Transverse colon (tissue), 4 donors: ENCODE measurements around the gene PPIG.
"Not testable (repeated sequence)": the region's sequence is repeated elsewhere in the genome, so short reads cannot be mapped to it uniquely, and the experiment has no call there.

ENCODE experiments used
- CTCF ChIP-seq, 5 experiments: fragments of 200-600 bp in 3 of 5; fragments of 450-650 bp in 2 of 5; sonication (generic) in 3 of 5; IDR thresholded peaks; 1 replicate in 2 of 5; 2 replicates in 3 of 5; pipeline ENCODE4 v1.5.1; 2016 to 2017; ENCODE audit warnings: antibody characterized with exemption in 5 of 5, inconsistent platforms in 3 of 5, mild to moderate bottlenecking in 2 of 5, moderate library complexity in 1 of 5
- POLR2A ChIP-seq: fragments of 450-650 bp; IDR thresholded peaks from one replicate; pipeline ENCODE4 v1.6.1; 2016; ENCODE audit warnings: antibody characterized with exemption, mild to moderate bottlenecking, moderate library complexity
- POLR2AphosphoS5 ChIP-seq, 3 donors: sonication (generic); formaldehyde crosslinking; IDR thresholded peaks; one replicate each; pipeline ENCODE4 v1.6.1; 2016; ENCODE audit warnings: antibody characterized with exemption in 3 of 3

- TF ChIP-seq CTCF (IDR thresholded peaks at IDR 0.05); POLR2A; POLR2AphosphoS5 (IDR thresholded peaks at IDR 0.05): not testable (repeated sequence)
Measured at GRCh38 chr2:169570752-169571151, 13.4 kb upstream of the PPIG start.
